Activated naive CD4-positive, alpha-beta T cell treated with anti-CD3 and anti-CD28 coated beads, Interleukin-2, amount 50 U/mL, for 16 hours (primary cell): Measurements from ENCODE around the gene ENPP1.

Experiments
- DNase-seq: peaks from one replicate; pipeline ENCODE4 v3.0.0-alpha.2; 2020

The ENPP1 gene

GRCh38 chr6:131917763-131918649, 110.2 kb downstream of the ENPP1 start:
- DNase-seq = no peak

- DNase-seq = no peak
Observed at GRCh38 chr6:131918650-131919355, 111.0 kb downstream of the ENPP1 start.

- no peak for DNase-seq
Observed at GRCh38 chr6:131920656-131921055, 112.8 kb downstream of the ENPP1 start.

- no peak for DNase-seq
Observed at GRCh38 chr6:131923356-131923755, 115.5 kb downstream of the ENPP1 start.

- no peak for DNase-seq
Observed at GRCh38 chr6:131924881-131925474, 117.2 kb downstream of the ENPP1 start.

GRCh38 chr6:131929264-131929663, 121.4 kb downstream of the ENPP1 start:
- no peak for DNase-seq

- DNase-seq = no peak
Observed at GRCh38 chr6:131929976-131930375, 122.2 kb downstream of the ENPP1 start.

- DNase-seq = no peak
Observed at GRCh38 chr6:131931063-131931750, 123.4 kb downstream of the ENPP1 start.

GRCh38 chr6:131936156-131936555, 128.3 kb downstream of the ENPP1 start:
- no peak for DNase-seq

GRCh38 chr6:131937226-131937625, 129.4 kb downstream of the ENPP1 start:
- DNase-seq = no peak

- DNase-seq = no peak
Observed at GRCh38 chr6:131937703-131938631, 130.1 kb downstream of the ENPP1 start.
